SK-N-SH (cell line): Measurements from ENCODE around the gene KRTAP2-4. TPM values are rescaled to one million over a fixed set of nuclear protein-coding genes. Genes with fewer than 3 reads are reported as not detected.

Source experiments
- CTCF ChIA-PET: fragments of 300-600, 350-600 bp; formaldehyde crosslinking; extraction: SDS; loops from one replicate; lab custom pipeline; 2021; lab: Yijun Ruan, JAX
- POLR2A ChIA-PET: fragments of 350-600 bp; sonication (Branson Sonifier 250); formaldehyde crosslinking; extraction: SDS; loops from one replicate; lab custom pipeline; 2020; ENCODE audit warnings: antibody characterized with exemption, inconsistent platforms; lab: Yijun Ruan, JAX
- DNase-seq: peaks from one replicate; pipeline ENCODE4 v3.0.0; 2012
- H2AFZ ChIP-seq: fragments of 200-600 bp; sonication (generic); 2 replicates; pipeline ENCODE4 v1.8.1; 2016; ENCODE audit warnings: antibody characterized with exemption, mild to moderate bottlenecking, low read depth
- H3F3A ChIP-seq: fragments of 200-600 bp; sonication (generic); replicated peaks from 2 replicates; pipeline ENCODE3; 2016; ENCODE audit warnings: antibody characterized with exemption, mild to moderate bottlenecking; ENCODE audit not compliant: insufficient read depth
- H3K27ac ChIP-seq, 2 experiments: fragments of 200-500 bp in 1 of 2; fragments of 200-600 bp in 1 of 2; sonication (Bioruptor generic) in 1 of 2; sonication (generic), shearing (Covaris generic) in 1 of 2; 2 replicates each; pipeline versions ENCODE4 v1.5.1 to v1.6.1; 2014 to 2016; ENCODE audit warnings: low read depth in 2 of 2, inconsistent platforms in 1 of 2, low read length in 1 of 2, mild to moderate bottlenecking in 1 of 2, mixed read lengths in 1 of 2
- H3K27me3 ChIP-seq: fragments of 200-600 bp; sonication (generic), shearing (Covaris generic); 2 replicates; pipeline ENCODE4 v1.6.1; 2016; ENCODE audit warnings: mixed run types; ENCODE audit not compliant: insufficient read depth
- H3K36me3 ChIP-seq, 2 experiments: fragments of 200-500 bp in 1 of 2; fragments of 200-600 bp in 1 of 2; sonication (Bioruptor generic) in 1 of 2; sonication (generic) in 1 of 2; replicated peaks in 1 of 2; 2 replicates each; pipeline versions ENCODE3 to v1.5.1; 2014 to 2016; ENCODE audit warnings: low read length in 1 of 2, mild to moderate bottlenecking in 1 of 2; ENCODE audit not compliant: insufficient read depth in 2 of 2, control insufficient read depth in 1 of 2
- H3K4me1 ChIP-seq, 2 experiments: fragments of 200-500 bp in 1 of 2; fragments of 200-600 bp in 1 of 2; sonication (Bioruptor generic) in 1 of 2; sonication (generic), shearing (Covaris generic) in 1 of 2; 2 replicates each; pipeline versions ENCODE4 v1.5.1 to v1.6.1; 2014 to 2016; ENCODE audit warnings: low read depth in 1 of 2, low read length in 1 of 2, mixed run types in 1 of 2; ENCODE audit not compliant: insufficient read depth in 2 of 2, control insufficient read depth in 1 of 2
- H3K4me2 ChIP-seq: fragments of 200-600 bp; sonication (generic), shearing (Covaris generic); 2 replicates; pipeline ENCODE4 v1.6.1; 2017; ENCODE audit warnings: mixed run types
- H3K4me3 ChIP-seq, 2 experiments: fragments of 200-500 bp in 1 of 2; fragments of 200-600 bp in 1 of 2; sonication (Bioruptor generic) in 1 of 2; sonication (generic), shearing (Covaris generic) in 1 of 2; 2 replicates each; pipeline versions ENCODE4 v1.5.1 to v1.8.1; 2014 to 2016; ENCODE audit warnings: low read depth in 2 of 2, inconsistent platforms in 1 of 2, low read length in 1 of 2, mild to moderate bottlenecking in 1 of 2, mixed read lengths in 1 of 2, moderate library complexity in 1 of 2
- H3K79me2 ChIP-seq: fragments of 200-600 bp; sonication (generic); 2 replicates; pipeline ENCODE4 v1.8.1; 2017; ENCODE audit warnings: mild to moderate bottlenecking; ENCODE audit not compliant: insufficient read depth
- H3K9ac ChIP-seq: fragments of 200-600 bp; sonication (generic); 2 replicates; pipeline ENCODE4 v1.6.1; 2017; ENCODE audit warnings: mixed run types
- H3K9me2 ChIP-seq: fragments of 200-600 bp; sonication (generic); 2 replicates; pipeline ENCODE4 v1.6.1; 2017; ENCODE audit warnings: mixed run types
- H3K9me3 ChIP-seq: fragments of 200-600 bp; sonication (generic); 2 replicates; pipeline ENCODE4 v1.6.1; 2017; ENCODE audit warnings: mixed run types, mild to moderate bottlenecking, moderate library complexity
- H4K20me1 ChIP-seq: fragments of 200-600 bp; sonication (generic); 2 replicates; pipeline ENCODE4 v1.6.1; 2017; ENCODE audit warnings: mild to moderate bottlenecking, mixed run types; ENCODE audit not compliant: insufficient read depth
- CHD2 ChIP-seq: fragments of 150-350 bp; IDR thresholded peaks from 2 replicates; pipeline ENCODE4 v1.6.1; 2018; ENCODE audit warnings: low read length; ENCODE audit not compliant: partially characterized antibody
- CTCF ChIP-seq: fragments of 200-600 bp; sonication (generic); IDR thresholded peaks from 2 replicates; pipeline ENCODE4 v1.6.1; 2017; ENCODE audit warnings: antibody characterized with exemption, mild to moderate bottlenecking, moderate library complexity
- EP300 ChIP-seq, 2 experiments: IDR thresholded peaks; 2 replicates each; pipeline versions ENCODE4 v1.4.0 to v1.6.1; 2012; ENCODE audit warnings: borderline replicate concordance in 1 of 2, low read depth in 1 of 2, low read length in 1 of 2
- FOSL2 ChIP-seq: IDR thresholded peaks from 2 replicates; pipeline ENCODE4 v1.4.0; 2012; ENCODE audit warnings: low read depth, mild to moderate bottlenecking, moderate library complexity, borderline replicate concordance
- FOXJ3 ChIP-seq: sonication (generic); formaldehyde crosslinking; IDR thresholded peaks from 2 replicates; pipeline ENCODE4 v1.5.1; 2020; ENCODE audit warnings: mild to moderate bottlenecking, missing genetic modification reagents
- GABPA ChIP-seq: IDR thresholded peaks from 2 replicates; pipeline ENCODE4 v1.4.0; 2012; ENCODE audit warnings: low read depth, mild to moderate bottlenecking
- MEF2A ChIP-seq: IDR thresholded peaks from 2 replicates; pipeline ENCODE4 v1.4.0; 2012; ENCODE audit warnings: low read depth, borderline replicate concordance
- NRF1 ChIP-seq: IDR thresholded peaks from 2 replicates; pipeline ENCODE4 v1.6.1; 2012; ENCODE audit warnings: low read depth, mild to moderate bottlenecking, low read length
- POLR2AphosphoS5 ChIP-seq: IDR thresholded peaks from 2 replicates; pipeline ENCODE4 v1.6.1; 2012; ENCODE audit warnings: low read depth, low read length
- RXRA ChIP-seq: IDR thresholded peaks from 2 replicates; pipeline ENCODE4 v1.4.0; 2012; ENCODE audit warnings: low read depth, mild to moderate bottlenecking, borderline replicate concordance
- SMC3 ChIP-seq: IDR thresholded peaks from 2 replicates; pipeline ENCODE4 v1.6.1; 2012; ENCODE audit warnings: low read depth, low read length, improper control_type of control experiment
- TCF12 ChIP-seq: IDR thresholded peaks from 2 replicates; pipeline ENCODE4 v1.4.0; 2012
- TEAD4 ChIP-seq: IDR thresholded peaks from 2 replicates; pipeline ENCODE4 v1.4.0; 2012; ENCODE audit warnings: mild to moderate bottlenecking, borderline replicate concordance; ENCODE audit not compliant: insufficient read depth
- YY1 ChIP-seq: IDR thresholded peaks from 2 replicates; pipeline ENCODE4 v1.4.0; 2012; ENCODE audit warnings: low read depth, mild to moderate bottlenecking
- WGBS: methylation state at CpG from one replicate; pipeline ENCODE4 v1.1.6; 2017; ENCODE audit warnings: low lambda C conversion rate; 5-methylcytosine and 5-hydroxymethylcytosine counted together
- polyA plus RNA-seq, 3 experiments: library from polyadenylated mRNA; depleted of rRNA; stranded (reverse); fragments of >200 nt; gene quantifications; 2 replicates each; pipeline ENCODE4 v1.2.3, GENCODE V29; 2012
- TF ChIP-seq, protein P1 (sequence below): IDR thresholded peaks from 2 replicates; pipeline ENCODE4 v1.4.0; 2012; ENCODE audit warnings: low read depth
- TF ChIP-seq, protein P2 (sequence below): fragments of 150-350 bp; IDR thresholded peaks from 2 replicates; pipeline ENCODE4 v1.6.1; 2016; ENCODE audit warnings: mild to moderate bottlenecking, low read depth, low read length
- TF ChIP-seq, protein P3 (sequence below): IDR thresholded peaks from 2 replicates; pipeline ENCODE4 v1.6.1; 2012; ENCODE audit warnings: mild to moderate bottlenecking, low read depth, low read length, moderate library complexity

The KRTAP2-4 gene
- polyA plus RNA-seq, 1 of the 3 experiments (the other 2 are of a cell fraction), result not detected

DNA sequence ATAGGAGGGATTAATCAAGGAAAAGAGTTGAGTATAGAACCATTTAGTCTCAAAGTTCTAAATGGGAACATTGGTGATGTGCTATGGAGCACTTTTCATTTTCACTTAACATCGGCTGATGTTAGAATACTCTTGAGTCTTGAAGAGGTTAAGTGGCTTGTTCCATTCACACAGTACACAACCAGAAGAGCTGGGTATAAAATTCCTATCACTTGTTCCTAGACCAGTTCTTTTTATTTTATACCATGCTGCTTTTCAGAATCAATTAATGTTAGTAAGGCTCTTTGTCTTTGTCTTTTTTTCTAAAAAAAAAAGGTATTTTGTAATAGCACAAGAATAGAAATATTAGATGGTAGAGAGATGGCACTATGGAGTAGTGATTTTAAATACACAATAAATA lies 22.7 kb downstream of the KRTAP2-4 start:
- no peaks in the 10 kb centered on the region for H3K9me3 ChIP-seq
- no peaks in the 10 kb centered on the region for H3K79me2 ChIP-seq
- H3K4me1 ChIP-seq, result no peaks in the 10 kb centered on the region
- no peaks in the 10 kb centered on the region for H3K9me2 ChIP-seq
- H2AFZ ChIP-seq, result no peak overlapping the region
- H4K20me1 ChIP-seq, result no peaks in the 10 kb centered on the region
- no peaks in the 10 kb centered on the region for H3F3A ChIP-seq
- H3K9ac ChIP-seq, result no peak overlapping the region
- DNase-seq, result no peak
- H3K4me2 ChIP-seq, result no peak overlapping the region
- H3K36me3 ChIP-seq, result no peaks in the 10 kb centered on the region
- TF ChIP-seq FOSL2 (no peak), TCF12 (no peak), MEF2A (no peak), RXRA (no peak), POLR2AphosphoS5 (no peak), FOXJ3 (no peak), TEAD4 (no peak), YY1 (no peak), SMC3 (no peak), CHD2 (no peak), GABPA (no peak), CTCF (no peak), EP300 (IDR thresholded peaks at IDR 0.05; ENCODE audit: borderline replicate concordance in 1 of 2, low read depth in 1 of 2, low read length in 1 of 2) (no peak), NRF1 (no peak)
- TF ChIP-seq, protein P1, sequence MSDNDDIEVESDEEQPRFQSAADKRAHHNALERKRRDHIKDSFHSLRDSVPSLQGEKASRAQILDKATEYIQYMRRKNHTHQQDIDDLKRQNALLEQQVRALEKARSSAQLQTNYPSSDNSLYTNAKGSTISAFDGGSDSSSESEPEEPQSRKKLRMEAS, result no peak
- TF ChIP-seq, protein P2, sequence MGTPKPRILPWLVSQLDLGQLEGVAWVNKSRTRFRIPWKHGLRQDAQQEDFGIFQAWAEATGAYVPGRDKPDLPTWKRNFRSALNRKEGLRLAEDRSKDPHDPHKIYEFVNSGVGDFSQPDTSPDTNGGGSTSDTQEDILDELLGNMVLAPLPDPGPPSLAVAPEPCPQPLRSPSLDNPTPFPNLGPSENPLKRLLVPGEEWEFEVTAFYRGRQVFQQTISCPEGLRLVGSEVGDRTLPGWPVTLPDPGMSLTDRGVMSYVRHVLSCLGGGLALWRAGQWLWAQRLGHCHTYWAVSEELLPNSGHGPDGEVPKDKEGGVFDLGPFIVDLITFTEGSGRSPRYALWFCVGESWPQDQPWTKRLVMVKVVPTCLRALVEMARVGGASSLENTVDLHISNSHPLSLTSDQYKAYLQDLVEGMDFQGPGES, result no peak
- TF ChIP-seq, protein P3, sequence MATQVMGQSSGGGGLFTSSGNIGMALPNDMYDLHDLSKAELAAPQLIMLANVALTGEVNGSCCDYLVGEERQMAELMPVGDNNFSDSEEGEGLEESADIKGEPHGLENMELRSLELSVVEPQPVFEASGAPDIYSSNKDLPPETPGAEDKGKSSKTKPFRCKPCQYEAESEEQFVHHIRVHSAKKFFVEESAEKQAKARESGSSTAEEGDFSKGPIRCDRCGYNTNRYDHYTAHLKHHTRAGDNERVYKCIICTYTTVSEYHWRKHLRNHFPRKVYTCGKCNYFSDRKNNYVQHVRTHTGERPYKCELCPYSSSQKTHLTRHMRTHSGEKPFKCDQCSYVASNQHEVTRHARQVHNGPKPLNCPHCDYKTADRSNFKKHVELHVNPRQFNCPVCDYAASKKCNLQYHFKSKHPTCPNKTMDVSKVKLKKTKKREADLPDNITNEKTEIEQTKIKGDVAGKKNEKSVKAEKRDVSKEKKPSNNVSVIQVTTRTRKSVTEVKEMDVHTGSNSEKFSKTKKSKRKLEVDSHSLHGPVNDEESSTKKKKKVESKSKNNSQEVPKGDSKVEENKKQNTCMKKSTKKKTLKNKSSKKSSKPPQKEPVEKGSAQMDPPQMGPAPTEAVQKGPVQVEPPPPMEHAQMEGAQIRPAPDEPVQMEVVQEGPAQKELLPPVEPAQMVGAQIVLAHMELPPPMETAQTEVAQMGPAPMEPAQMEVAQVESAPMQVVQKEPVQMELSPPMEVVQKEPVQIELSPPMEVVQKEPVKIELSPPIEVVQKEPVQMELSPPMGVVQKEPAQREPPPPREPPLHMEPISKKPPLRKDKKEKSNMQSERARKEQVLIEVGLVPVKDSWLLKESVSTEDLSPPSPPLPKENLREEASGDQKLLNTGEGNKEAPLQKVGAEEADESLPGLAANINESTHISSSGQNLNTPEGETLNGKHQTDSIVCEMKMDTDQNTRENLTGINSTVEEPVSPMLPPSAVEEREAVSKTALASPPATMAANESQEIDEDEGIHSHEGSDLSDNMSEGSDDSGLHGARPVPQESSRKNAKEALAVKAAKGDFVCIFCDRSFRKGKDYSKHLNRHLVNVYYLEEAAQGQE, result no peak
- H3K27ac ChIP-seq, result no peak overlapping the region
- POLR2A ChIA-PET, result no interaction called here
- CTCF ChIA-PET, result interaction anchor here (1.4 kb wide), 1 partner anchor 506 kb away, joined by 5 read pairs; no protein-coding TSS in a partner anchor
- no peaks in the 10 kb centered on the region for H3K27me3 ChIP-seq
- H3K4me3 ChIP-seq, result no peak overlapping the region
- 24% methylated on average over 1 of the region's 1 CpG for WGBS
